Stimulated activated CD4-positive, alpha-beta T cell treated with anti-CD3 and anti-CD28 coated beads, Interleukin-1b, Interleukin-23, amount 100 ng/mL, for 4 hours (primary cell): ENCODE results near the gene GPR15.
"Not testable (repeated sequence)": the region's sequence is repeated elsewhere in the genome, so short reads cannot be mapped to it uniquely, and the experiment has no call there.

Experiments used
- DNase-seq, 2 donors: peaks; one replicate each; pipeline ENCODE4 v3.0.0-alpha.2; 2020; ENCODE audit warnings: low read depth in 2 of 2

GPR15 gene

GRCh38 chr3:98558100-98558827, 26.5 kb downstream of the GPR15 start:
- no peak for DNase-seq

- not testable (repeated sequence) for DNase-seq
Observed at GRCh38 chr3:98559769-98560168, 28.0 kb downstream of the GPR15 start.

GRCh38 chr3:98560911-98561310, 29.1 kb downstream of the GPR15 start:
- no peak for DNase-seq

DNA sequence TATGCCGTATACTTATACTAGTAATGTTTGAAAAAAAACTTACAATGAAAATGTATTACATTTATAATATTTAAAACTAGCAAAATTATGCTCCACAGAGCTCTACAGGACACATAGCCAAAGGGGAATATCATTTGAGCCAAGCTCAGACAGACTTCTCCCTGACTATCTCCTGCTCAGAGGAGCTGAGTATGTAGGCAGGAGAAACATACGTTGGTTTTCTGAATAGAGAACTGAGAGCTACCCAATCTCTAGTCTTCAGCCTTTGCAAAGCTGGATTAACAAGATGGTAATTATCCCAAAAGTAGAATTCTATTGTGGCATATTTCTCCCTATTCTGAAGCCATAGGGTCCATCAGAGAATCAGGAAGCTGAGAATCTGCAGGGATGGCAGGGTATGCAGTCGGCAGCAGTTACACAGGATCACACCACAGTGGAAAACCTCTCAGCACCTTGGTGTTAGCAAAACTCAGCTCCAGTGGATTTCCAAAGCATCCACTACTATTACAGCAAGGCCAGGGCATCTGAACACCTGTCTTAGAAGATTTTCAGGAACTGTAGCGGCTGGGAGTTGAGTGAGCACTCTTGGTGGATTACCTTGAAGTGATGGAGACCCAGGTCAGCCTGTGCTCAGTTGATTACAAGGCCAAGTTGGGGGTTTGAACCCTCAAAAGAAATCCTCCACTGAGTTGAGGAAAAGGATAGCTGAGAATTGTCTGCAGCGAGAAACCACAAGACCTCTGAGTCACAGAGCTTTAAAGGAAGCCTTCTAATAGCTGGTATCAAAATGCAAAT, 30.1 kb downstream of the GPR15 start:
- DNase-seq = no peak

- no peak for DNase-seq
Observed at GRCh38 chr3:98563661-98564281, 32.0 kb downstream of the GPR15 start.

- DNase-seq = no peak
Observed at GRCh38 chr3:98564282-98565005, 32.7 kb downstream of the GPR15 start.

- DNase-seq = no peak
Observed at GRCh38 chr3:98565237-98565643, 33.5 kb downstream of the GPR15 start.

DNA sequence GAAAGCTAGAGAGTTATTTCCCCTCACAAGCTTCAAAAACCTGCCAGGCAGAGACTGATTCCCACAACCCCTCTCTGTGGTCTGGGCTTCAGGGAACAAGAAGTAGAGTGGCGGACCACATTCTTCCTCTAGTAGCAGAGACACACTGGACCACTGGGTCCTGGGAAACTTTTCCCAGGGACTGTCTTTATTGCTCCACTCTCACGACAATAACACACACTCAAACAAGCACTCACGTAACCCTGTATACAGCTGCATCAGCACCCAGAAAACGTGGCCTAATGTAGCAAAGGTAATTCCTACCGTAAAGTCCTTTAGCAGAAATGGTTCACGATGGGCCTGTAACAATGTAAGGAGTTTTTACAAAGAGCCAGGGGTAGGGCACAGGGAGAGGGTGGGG, 34.1 kb downstream of the GPR15 start:
- no peak for DNase-seq

DNA sequence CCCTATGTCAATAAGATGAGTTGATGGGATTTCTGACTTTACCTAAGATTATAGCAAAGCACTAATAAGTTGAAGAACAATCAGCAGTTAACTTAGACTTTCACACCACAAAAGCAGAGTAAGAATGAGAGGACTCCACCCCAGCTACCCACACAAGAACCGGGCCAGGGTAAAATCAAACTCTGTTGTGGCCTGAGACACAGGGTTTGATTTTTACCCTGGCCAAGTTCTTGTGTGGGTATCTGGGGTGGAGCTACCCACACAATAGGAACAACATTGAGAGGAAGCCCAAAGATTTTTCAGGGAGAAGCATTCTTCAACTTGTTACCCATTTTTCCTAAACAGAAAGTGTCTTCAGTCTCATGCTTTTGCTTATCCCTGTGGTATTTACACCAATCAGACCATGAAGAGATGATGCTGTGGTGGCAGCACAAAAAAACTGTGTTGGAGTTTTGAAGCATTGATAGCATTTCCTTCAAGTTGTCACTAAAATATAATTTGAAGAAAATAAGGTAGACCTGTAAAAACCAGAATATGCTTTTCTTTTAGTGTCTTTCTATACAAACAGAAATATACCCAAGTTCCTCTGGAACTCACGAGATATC, 36.0 kb downstream of the GPR15 start:
- DNase-seq = no peak

GRCh38 chr3:98568402-98568801, 36.6 kb downstream of the GPR15 start:
- DNase-seq = no peak

- DNase-seq = no peak
Observed at GRCh38 chr3:98573181-98573728, 41.5 kb downstream of the GPR15 start.

GRCh38 chr3:98574132-98574531, 42.4 kb downstream of the GPR15 start:
- DNase-seq = no peak

DNA sequence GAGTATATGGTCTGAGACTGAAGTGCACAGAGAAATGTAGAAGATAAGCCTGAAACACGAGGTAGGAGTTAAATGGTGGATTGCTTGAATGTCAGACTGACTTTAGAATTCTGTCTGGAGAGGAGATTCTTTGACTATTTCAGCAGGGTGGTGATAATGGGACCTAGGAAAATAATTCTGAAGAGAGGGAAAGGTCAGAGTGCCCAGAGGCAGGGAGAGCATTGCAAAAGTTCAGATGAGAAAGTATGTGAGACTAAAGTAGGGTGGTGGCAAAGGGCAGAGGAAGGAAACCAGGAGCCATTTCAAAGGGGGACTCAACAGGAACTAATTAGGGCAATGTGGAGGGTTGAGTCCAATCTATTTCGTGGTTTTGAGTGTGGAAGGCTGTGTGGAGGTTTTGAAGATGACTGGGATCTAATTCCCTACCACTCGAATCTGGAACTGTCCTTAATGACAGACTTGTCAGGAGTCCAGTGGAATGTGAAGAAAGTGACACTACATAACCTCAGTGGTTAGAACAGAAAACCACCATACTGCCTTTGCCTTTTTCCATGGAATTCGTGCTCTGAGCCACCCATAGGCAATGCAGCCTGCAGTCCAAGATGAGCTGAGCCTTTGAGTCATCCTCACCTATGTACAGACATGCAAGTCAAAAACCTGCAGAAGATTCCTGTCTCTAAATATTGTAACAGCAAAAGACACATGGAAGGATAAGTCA, 45.6 kb downstream of the GPR15 start:
- DNase-seq = no peak

DNA sequence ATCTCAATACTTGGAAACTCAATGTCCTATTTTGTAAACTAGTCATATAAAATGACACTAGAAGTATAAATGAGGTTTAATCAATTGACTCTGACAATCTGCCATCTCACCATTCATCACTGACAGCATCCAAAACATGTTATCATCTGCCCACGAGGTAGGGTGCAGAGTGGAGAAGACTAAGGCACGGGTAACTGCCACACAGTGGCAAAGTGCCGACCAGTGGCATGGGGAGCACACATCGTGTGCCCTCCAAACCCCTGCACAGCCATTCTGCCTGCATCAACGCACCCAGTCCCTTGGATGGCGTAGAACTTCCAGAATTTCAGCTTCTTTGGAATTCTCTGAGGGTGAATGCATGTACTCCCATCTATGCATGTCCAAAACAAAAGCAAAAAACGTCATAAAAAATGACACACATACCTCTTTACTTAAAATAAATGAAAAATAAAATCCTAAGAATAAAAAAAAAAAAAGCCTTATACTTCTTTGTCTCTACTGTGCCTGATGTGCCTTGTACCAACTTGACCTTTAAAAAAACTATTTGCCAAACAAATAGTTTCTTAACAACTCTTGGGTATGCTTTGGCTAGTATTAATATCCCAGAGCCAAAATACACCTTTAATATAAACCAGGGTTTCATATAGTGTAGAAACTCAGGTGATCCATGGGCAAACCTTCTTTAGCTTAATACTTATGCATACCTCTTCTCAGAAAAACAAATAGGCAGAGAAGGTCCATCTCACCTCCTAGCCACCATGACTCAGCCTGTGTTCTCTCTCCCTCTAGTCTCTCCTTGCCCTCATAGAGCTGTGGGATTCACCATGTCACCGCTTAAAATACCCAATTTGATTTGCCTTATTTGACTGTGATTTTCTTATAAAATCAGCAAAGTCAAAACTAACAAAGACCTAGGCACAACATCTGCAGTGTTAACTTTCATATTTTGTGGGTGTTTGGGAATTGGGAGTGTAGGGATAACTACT, 48.9 kb downstream of the GPR15 start:
- no peak for DNase-seq

DNA sequence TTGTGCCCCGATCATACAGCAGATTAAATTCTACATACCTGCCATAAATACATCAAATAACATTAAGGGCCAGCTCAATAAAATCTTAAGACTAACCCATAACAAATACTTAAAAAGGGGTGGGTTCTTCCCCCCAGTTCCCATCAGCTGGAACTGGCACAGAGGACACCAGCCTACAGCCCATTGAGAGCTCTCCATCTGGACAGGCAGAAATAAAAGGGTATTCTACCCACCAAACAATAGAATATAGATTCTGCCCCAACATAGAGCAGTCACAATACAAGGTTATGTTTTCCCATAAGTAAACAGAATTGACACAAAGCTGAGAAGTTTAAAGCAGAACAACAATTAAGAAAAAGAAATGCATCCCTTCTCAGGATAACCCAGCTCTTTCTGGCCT, 49.7 kb downstream of the GPR15 start:
- no peak for DNase-seq

DNA sequence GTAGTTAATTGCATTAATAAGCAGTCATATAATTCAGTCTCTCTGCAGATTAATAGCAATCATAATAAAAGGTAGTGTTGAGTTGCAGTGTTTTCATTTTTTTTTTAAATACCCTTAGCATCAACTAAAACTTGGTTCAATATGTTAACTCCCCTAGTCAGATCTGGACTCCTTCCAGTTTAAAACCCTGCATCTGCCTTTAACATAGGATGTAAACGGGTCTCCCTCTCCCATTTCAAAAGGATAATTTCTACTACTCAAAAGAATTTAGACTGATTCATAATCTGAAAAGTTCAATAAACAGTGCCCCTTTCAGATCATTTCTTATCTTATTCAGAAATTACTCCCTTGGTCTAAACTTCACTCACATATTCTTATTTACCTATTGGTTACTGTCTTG, 50.3 kb downstream of the GPR15 start:
- no peak for DNase-seq

DNA sequence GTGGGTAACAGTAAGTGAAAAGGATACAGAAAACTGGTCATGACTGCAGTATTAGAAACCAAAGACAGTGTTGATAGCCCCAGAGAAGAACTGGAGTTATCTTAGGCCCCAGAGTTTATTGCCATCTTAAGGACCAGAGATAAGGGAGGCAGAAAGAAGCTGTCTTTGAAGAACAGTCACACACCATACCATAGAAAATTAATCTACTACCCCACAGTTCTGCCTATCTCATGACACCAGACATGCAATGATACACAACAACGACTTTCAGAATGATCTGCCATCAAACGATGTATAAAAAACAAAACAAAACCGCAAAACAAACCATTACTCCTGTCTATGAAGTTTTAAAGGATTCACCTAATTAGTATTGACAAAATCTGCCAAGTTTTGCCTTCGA, 52.0 kb downstream of the GPR15 start:
- DNase-seq = no peak
